ENCODE results near the gene ZNF823.

GRCh38 chr19:11745869-11746268 lies 7.1 kb upstream of the ZNF823 start:
- TF ChIP-seq EZH2 (IDR thresholded peaks at IDR 0.05; ENCODE audit: insufficient read depth, poor library complexity, severe bottlenecking) = no peak
- no peak for TF ChIP-seq EZH2phosphoT487 (IDR thresholded peaks at IDR 0.05; ENCODE audit: insufficient read depth, low read depth)

Measured in GM23248 (cell line).